Measurements from ENCODE around the gene GLIS1.
"Not testable (repeated sequence)": the region's sequence is repeated elsewhere in the genome, so short reads cannot be mapped to it uniquely, and the experiment has no call there.

The GLIS1 gene

DNA sequence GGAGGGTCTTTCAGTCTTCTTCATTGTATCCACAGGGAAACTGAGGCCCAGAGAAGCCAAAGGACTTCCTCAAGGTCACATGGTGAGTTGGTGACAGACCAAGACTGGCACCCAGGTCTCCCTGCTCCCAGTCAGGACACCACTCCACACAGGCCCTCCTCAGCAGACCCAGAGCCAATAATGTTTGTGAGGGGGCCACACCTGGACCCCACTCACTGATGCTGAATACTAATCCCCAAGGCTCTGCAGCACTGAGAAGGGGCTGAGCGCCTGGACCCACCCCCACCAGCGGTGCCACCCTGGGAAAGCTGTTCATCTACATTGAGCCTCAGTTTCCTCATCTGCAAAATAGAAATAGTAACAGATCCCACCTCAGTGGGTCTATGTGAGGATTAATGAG is 79.5 kb downstream of the GLIS1 start:
- Mint-ChIP-seq H3K36me3 (ENCODE audit: low read depth) (no peaks in the 10 kb centered on the region), H3K27ac (no peak overlapping the region), H3K27me3 (ENCODE audit: low read depth) (peaks cover 16% of the 10 kb centered on the region), H3K9me3 (no peaks in the 10 kb centered on the region), H3K4me3 (no peak overlapping the region), H3K4me1 (ENCODE audit: low read depth) (no peaks in the 10 kb centered on the region)
- DNase-seq (ENCODE audit: low spot score), result no peak

DNA sequence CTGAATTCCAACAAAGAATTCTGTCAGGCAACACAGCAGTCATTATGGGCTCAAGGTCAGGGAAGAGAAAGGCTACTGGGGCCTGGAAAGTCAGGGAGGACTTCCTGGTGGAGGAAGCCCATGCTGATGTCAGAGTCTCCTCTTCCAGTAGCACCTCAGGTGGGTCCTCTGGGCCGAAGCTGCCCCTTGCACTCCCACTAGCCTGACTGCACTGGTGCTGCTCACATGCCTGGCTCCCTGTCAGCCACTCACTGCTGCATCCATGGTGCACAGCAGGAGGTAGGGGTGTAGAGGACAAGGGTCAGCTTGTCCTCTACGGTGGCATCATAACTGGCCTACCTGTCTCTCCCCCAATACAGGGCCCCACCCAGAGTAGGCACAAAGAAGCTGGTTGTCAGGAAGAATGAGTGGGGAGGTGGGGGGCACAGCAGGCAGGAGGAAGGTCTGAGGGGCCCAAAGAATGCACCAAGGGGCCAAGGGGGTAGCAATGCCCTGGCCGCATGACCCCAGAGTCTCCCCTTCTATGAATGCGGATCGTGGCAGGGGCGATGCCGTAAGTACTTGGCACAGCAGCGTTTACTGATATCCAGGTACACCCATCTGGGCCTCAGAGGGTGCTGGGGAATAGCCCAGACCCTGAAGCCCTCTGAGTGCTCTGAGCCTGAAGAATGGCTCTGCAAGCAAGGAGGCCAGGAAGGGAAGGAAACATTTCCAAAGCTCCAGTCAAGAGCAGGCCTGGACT is 80.3 kb downstream of the GLIS1 start:
- Mint-ChIP-seq H3K9me3 (no peaks in the 10 kb centered on the region), H3K4me1 (ENCODE audit: low read depth) (no peaks in the 10 kb centered on the region), H3K4me3 (no peak overlapping the region), H3K27me3 (ENCODE audit: low read depth) (peaks cover 20% of the 10 kb centered on the region), H3K27ac (no peak overlapping the region), H3K36me3 (ENCODE audit: low read depth) (no peaks in the 10 kb centered on the region)
- DNase-seq (ENCODE audit: low spot score), result no peak

DNA sequence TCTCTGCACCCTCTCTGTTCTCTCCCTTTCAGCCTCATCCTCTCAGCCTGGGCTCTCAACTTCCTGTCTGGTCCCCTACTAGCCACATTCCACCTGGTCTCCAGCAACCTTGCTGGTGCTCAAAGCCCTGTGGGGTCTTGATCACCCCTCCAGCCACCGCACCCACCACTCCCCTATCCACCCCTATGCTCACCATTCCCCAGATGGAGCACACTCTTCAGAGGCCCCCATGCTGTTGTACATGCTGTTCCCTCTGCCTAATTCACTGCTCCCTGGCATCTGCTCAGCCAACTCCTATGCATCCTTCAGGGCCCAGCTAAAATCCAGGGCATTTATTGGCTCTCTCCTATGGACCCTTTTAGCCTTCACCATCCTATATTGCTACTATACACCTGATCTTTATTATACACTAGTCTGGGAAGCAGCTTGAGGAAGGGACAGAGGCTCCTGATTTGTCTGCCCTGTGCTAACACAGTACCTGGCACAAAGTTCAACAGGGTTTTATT is 81.0 kb downstream of the GLIS1 start:
- Mint-ChIP-seq H3K4me1 (ENCODE audit: low read depth) (no peaks in the 10 kb centered on the region), H3K4me3 (no peak overlapping the region), H3K27me3 (ENCODE audit: low read depth) (peaks cover 20% of the 10 kb centered on the region), H3K27ac (no peak overlapping the region), H3K9me3 (no peaks in the 10 kb centered on the region), H3K36me3 (ENCODE audit: low read depth) (no peaks in the 10 kb centered on the region)
- no peak for DNase-seq (ENCODE audit: low spot score)

DNA sequence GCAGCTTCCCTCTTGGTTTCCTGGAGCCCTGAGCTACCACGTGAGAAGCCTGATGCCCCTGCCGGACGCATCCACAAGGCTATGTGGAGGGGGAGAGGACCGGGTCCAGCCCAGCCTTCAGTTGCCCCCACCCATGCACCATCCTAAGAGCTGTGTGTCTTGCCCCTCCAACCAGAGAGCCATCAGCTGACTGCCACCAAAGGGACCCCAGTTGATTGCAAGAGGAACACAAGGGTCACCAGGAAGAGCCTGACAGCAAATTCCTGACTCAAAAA is 81.5 kb downstream of the GLIS1 start:
- H3K27me3 Mint-ChIP-seq (ENCODE audit: low read depth), result peaks cover 20% of the 10 kb centered on the region
- no peak overlapping the region for H3K27ac Mint-ChIP-seq
- H3K4me3 Mint-ChIP-seq, result no peak overlapping the region
- no peaks in the 10 kb centered on the region for H3K9me3 Mint-ChIP-seq
- no peak for DNase-seq (ENCODE audit: low spot score)
- H3K36me3 Mint-ChIP-seq (ENCODE audit: low read depth), result no peaks in the 10 kb centered on the region
- H3K4me1 Mint-ChIP-seq (ENCODE audit: low read depth), result no peaks in the 10 kb centered on the region

DNA sequence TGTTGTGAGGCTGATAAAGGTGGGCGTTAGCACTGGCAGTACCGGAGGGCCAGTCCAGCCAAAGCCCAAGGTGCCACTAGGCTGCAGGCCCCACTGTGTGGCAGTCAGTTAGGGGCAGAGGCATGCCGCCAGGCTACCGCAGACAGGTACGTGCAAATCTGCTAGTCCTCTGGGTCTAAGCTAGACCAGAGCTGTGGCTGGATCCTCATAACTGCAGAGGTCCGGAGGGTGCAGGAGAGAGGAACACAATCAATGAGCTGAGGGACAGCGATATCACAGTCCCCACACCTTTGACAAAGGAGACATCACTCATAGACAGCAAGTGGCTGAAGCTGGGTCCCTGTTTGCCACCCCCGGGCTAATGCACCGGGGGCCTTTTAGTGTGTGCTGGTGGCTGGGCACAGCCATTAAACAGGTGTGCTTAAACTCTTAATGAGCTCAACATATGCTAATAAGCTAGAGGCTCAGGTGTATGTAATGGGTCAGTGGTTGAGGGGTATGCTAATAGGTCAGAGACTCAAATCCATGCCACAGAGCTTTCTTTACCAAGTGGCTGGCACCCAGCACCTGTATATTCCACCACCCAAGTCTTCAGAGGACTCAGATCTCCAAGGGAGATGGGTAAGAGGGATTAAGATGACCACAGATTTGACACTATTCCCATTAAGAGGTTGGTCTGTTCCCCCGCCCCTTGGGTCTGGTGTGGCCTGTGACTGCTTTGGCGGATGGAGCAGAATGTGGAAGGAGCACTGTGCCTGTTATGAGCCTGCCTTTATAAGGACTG is 82.0 kb downstream of the GLIS1 start:
- Mint-ChIP-seq H3K27me3 (ENCODE audit: low read depth) (peaks cover 20% of the 10 kb centered on the region), H3K4me3 (no peak overlapping the region), H3K9me3 (no peaks in the 10 kb centered on the region), H3K27ac (no peak overlapping the region), H3K36me3 (ENCODE audit: low read depth) (no peaks in the 10 kb centered on the region), H3K4me1 (ENCODE audit: low read depth) (no peaks in the 10 kb centered on the region)
- no peak for DNase-seq (ENCODE audit: low spot score)

DNA sequence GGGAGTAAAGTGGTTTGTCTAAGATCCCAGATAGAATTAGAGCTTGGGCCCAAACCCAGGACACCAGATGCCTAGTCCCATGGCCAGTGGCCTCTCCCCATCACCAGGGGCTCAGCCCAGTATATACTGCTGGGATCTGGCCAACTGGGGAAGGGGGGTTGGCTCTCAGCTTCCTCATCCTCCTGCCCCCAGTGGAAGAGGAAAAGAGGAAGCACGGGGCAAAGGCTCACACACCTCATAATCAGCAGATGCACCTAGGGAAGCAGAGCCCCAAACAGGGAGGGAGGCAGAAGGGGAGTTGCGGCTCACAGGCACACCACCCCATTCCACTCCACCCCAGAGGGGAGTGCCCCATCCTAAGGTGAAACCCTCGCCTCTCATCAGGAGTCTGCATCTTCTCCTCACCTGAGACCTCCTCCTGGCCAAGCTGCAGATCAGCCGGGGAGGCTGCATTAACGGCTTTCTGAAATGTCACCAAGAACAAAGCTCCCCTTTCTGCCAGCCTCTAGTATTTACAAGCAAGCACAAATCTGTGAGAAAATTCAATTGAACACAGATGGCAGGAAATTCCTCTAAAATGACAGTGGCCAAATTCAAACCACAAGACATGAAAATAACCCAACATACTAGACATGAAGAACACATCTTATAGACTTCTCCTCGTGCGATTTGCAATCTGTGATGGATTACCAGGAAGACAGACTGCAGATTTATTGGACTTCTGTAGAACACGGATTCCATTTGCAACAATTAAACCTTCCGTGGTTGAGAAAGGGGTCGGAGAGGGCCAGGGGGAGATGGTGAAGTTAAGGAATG is 82.8 kb downstream of the GLIS1 start:
- Mint-ChIP-seq H3K4me3 (no peak overlapping the region), H3K27ac (no peak overlapping the region), H3K27me3 (ENCODE audit: low read depth) (peaks cover 20% of the 10 kb centered on the region), H3K36me3 (ENCODE audit: low read depth) (no peaks in the 10 kb centered on the region), H3K4me1 (ENCODE audit: low read depth) (no peaks in the 10 kb centered on the region), H3K9me3 (no peaks in the 10 kb centered on the region)
- DNase-seq (ENCODE audit: low spot score), result no peak

DNA sequence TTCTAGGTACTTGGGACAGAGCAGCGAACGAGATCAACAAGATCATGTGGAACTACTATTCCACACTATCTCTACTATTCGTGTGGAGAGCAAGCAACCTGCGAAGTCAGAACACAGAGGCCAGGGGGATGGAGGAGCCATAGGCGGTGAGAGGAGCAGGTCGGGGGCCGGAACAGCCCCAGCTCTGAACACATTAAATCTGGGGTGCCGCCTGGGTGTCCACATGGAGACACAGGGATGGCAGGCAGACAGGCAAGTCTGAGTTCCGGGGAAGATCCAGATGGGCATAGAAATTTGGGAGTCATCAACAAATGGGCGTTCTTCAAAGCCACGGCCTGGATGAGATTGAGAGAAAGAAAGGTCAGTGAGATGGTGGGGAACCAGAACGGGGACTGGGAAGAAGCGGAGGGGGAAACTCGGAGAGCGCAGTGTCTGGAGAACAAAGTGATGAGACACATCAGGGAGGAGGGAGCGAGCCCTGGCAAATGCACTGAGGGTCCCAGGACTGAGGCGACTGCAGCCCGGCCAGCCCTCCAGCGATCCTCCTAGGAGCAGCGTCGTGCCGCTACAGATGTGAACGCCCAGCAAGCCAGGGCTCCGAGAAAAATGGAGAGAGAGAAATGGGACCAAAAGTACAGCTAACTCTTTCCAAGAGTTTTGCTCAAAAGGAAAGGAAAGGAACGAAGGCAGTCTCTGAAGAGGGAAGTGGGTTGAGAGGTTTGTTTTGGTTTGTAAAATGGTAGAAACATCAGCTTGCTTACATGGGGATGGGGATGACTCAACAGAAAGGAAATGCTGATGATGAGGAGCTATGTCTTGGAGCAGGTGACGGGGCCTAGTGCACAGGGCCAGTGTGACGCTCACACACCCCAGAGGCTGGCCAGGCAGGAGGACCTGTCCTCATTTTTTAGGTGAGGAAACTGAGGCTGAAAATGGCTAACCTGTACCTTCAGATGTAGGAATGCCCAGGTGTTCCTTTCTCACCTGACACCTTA is 84.5 kb downstream of the GLIS1 start:
- no peaks in the 10 kb centered on the region for H3K4me1 Mint-ChIP-seq (ENCODE audit: low read depth)
- no peaks in the 10 kb centered on the region for H3K36me3 Mint-ChIP-seq (ENCODE audit: low read depth)
- H3K9me3 Mint-ChIP-seq, result no peaks in the 10 kb centered on the region
- H3K27ac Mint-ChIP-seq, result no peak overlapping the region
- no peak overlapping the region for H3K4me3 Mint-ChIP-seq
- peaks cover 22% of the 10 kb centered on the region for H3K27me3 Mint-ChIP-seq (ENCODE audit: low read depth)
- DNase-seq (ENCODE audit: low spot score), result no peak

DNA sequence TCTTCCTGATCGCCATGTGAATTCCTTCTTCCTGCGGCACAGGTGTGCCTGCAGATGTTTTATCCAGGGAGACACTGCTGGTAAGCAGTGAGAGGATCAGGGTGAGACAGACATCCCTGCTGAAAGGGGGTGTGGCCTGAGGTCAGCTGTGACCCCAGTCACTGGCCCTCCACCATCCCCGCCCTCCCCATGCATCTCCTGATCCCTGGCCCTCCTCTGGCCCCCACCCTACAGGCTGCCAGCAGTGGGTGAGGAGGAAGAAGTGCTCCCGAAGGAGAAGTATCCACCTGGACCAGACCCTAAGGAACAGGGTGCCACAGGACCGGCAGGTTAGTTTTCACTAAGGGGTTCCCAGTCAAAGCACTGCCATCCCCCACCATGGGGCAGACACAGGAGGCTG is 85.3 kb downstream of the GLIS1 start:
- Mint-ChIP-seq H3K27ac (no peak overlapping the region), H3K4me1 (ENCODE audit: low read depth) (no peaks in the 10 kb centered on the region), H3K27me3 (ENCODE audit: low read depth) (peaks cover 24% of the 10 kb centered on the region), H3K9me3 (no peaks in the 10 kb centered on the region), H3K36me3 (ENCODE audit: low read depth) (no peaks in the 10 kb centered on the region), H3K4me3 (no peak overlapping the region)
- no peak for DNase-seq (ENCODE audit: low spot score)

DNA sequence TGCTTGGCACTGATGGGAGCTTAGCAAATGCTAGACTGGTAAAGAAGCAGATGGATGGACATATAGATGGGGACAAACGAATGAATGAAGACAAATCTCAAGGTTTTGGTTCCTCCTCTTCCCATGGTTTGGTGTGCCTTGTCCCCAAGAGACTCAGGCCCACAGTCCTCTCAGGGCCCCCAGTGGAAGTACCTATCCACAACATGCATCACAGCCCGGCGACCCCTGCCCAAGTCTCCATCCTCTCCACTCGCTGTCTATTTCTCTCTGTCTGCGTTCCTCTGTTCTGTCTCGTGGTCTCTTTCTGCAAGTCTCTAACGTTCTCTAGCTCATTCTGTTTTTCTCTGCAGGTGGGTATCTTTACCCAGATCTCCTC is 85.8 kb downstream of the GLIS1 start:
- no peaks in the 10 kb centered on the region for H3K9me3 Mint-ChIP-seq

DNA sequence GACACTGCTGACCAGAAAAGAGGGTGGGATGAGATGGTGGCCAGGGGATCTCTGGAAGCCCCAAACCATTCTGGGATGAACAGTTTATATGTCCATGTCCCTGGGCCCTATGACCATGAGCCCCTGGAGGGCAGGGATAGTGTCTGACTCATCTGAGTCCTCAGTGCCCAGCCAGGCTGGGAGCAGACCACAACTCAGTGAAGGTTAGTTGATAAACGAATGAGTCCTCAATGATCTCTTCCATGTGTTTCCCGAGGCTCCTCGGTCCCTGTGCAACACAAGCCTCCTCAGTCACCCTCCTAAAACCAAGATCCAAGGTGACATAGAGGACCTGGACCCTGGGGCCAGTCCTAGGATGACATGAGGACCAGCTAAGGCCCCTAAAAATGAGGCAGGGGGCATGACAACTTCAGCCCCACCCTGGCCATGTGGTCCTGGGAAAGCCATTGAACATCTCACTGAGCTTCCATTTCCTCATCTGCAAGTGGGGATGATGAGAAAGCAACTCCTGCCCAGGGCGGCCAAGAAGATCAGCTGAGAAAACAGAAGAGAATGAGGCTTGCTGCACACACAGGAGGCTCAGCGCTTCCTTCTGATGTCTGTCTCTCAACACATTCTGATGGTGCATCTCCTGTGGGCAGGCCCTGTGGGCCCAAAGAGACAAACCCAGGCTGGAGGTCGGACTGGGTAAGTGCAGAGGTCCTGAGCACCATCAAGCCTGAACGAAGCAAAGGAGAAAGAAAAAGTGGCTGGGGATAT is 86.3 kb downstream of the GLIS1 start:
- Mint-ChIP-seq H3K4me3 (no peak overlapping the region), H3K36me3 (ENCODE audit: low read depth) (no peaks in the 10 kb centered on the region), H3K4me1 (ENCODE audit: low read depth) (no peaks in the 10 kb centered on the region), H3K27ac (no peak overlapping the region), H3K27me3 (ENCODE audit: low read depth) (peaks cover 25% of the 10 kb centered on the region), H3K9me3 (no peaks in the 10 kb centered on the region)
- DNase-seq (ENCODE audit: low spot score), result no peak

More for the DNA sequence above, 85.8 kb downstream of the GLIS1 start:
- Mint-ChIP-seq H3K4me3 (no peak overlapping the region), H3K36me3 (ENCODE audit: low read depth) (no peaks in the 10 kb centered on the region), H3K27me3 (ENCODE audit: low read depth) (peaks cover 26% of the 10 kb centered on the region), H3K27ac (no peak overlapping the region), H3K4me1 (ENCODE audit: low read depth) (no peaks in the 10 kb centered on the region)
- DNase-seq (ENCODE audit: low spot score), result no peak

DNA sequence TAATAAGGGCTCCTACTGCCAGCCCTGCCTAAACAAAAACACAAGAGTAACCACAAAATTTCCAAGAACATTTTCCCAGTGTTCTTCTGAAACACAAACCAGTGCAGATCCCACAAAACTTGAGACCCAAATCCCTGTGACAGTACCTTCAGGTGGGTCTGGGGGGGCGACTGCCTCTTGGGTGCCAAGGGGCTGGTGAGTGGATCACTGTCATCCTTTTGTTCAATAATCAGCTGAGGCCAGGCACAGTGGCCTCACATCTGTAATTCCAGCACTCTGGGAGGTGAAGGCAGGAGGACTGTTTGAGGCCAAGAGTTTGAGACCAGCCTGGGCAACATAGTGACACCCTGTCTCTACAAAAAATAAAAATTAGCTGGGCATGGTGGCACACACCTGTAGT is 87.6 kb downstream of the GLIS1 start:
- Mint-ChIP-seq H3K36me3 (ENCODE audit: low read depth) (no peaks in the 10 kb centered on the region), H3K4me3 (no peak overlapping the region), H3K4me1 (ENCODE audit: low read depth) (no peaks in the 10 kb centered on the region), H3K27me3 (ENCODE audit: low read depth) (peaks cover 31% of the 10 kb centered on the region), H3K27ac (no peak overlapping the region), H3K9me3 (no peaks in the 10 kb centered on the region)
- no peak for DNase-seq (ENCODE audit: low spot score)

DNA sequence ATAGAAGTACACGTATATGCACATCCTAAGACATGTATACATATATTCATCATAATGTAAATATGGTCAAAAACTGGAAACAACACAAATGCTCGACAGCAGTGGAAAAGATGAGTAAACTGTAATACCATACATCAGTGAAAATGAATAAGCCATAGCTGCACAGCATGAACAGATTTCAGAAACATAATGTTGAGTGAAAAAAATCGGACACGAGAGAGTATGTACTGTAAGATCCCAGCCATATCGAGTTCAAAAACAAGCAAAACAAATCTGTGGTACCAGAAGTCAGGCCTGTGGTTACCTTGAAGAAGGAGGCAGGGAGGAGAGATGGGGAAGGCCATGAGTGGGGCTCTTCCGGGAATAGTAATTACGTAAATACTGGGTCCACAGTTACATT is 90.4 kb downstream of the GLIS1 start:
- DNase-seq (ENCODE audit: low spot score), result no peak
- Mint-ChIP-seq H3K4me3 (no peak overlapping the region), H3K4me1 (ENCODE audit: low read depth) (no peaks in the 10 kb centered on the region), H3K9me3 (no peaks in the 10 kb centered on the region), H3K27ac (no peak overlapping the region), H3K36me3 (ENCODE audit: low read depth) (no peaks in the 10 kb centered on the region), H3K27me3 (ENCODE audit: low read depth) (peaks cover 25% of the 10 kb centered on the region)

DNA sequence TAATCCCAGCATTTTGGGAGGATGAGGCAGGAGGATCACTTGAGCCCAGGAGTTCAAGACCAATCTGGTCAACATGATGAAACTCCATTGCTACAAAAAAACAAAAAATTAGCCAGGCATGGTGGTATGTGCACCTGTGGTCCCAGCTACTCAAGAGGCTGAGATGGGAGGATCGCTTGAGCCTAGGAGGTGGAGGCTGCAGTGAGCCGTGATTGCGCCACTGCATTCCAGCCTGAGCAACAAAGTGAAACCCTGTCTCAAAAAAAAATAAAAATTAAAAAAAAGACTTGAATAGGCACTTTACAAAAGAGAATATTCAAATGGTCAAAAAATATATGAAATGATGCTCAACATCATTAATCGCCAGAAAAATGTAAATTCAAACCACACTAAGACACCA is 91.0 kb downstream of the GLIS1 start:
- DNase-seq (ENCODE audit: low spot score); H3K27ac Mint-ChIP-seq; H3K36me3 Mint-ChIP-seq (ENCODE audit: low read depth); H3K4me1 Mint-ChIP-seq (ENCODE audit: low read depth); H3K9me3 Mint-ChIP-seq; H3K4me3 Mint-ChIP-seq: not testable (repeated sequence)
- peaks cover 25% of the 10 kb centered on the region for H3K27me3 Mint-ChIP-seq (ENCODE audit: low read depth)

Measured in T-helper 2 cell treated with Interferon-gamma antibody and Interleukin-4, amounts not matched to agents 5 μg/mL and 100 μg/mL, for 36 hours (primary cell).